DMS114 treated with DMSO at 0.1 percent for 48 hours (cell line): ENCODE data around the gene MOBP.
"Not testable (repeated sequence)": the region's sequence is repeated elsewhere in the genome, so short reads cannot be mapped to it uniquely, and the experiment has no call there.

ENCODE experiments used
- DNase-seq: peaks from one replicate; lab custom pipeline; 2025; ENCODE audit not compliant: unreplicated experiment; lab: John Stamatoyannopoulos, UW

MOBP gene

DNA sequence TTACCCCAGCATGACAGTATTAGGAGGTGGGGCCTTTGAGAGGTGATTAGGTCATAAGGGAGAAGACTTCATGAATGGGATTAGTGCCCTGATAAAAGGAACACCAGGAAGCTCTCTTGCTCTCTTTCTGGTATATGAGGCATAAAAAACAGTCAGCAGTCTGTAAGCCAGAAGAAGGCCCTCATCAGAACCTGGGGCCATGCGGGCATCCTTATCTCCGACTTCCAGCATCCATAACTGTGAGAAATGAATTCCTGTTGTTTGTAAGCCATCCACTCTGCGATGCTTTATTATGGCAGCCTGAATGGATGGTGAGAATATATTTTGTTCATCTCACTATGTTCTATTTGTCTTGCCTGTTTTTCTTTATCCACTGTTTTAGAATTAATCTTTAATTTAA lies 17.7 kb upstream of the MOBP start:
- no peak for DNase-seq

GRCh38 chr3:39453134-39453533 lies 14.3 kb upstream of the MOBP start:
- DNase-seq: no peak

DNA sequence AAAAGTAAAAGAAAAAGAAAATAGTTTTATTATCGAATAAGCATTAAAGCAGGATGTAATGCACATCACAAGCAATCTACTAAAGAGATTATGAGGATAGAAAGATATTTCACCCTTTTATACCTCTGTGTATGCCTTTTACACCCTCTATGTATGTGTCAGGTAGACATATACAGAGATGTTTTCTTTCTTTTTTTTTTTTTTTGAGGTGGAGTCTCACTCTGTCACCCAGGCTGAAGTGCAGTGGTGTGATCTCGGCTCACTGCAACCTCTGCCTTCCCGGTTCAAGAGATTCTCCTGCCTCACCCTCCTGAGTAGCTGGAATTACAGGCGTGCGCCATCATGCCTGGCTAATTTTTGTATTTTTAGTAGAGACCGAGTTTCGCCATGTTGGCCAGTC lies 13.6 kb upstream of the MOBP start:
- not testable (repeated sequence) for DNase-seq

DNA sequence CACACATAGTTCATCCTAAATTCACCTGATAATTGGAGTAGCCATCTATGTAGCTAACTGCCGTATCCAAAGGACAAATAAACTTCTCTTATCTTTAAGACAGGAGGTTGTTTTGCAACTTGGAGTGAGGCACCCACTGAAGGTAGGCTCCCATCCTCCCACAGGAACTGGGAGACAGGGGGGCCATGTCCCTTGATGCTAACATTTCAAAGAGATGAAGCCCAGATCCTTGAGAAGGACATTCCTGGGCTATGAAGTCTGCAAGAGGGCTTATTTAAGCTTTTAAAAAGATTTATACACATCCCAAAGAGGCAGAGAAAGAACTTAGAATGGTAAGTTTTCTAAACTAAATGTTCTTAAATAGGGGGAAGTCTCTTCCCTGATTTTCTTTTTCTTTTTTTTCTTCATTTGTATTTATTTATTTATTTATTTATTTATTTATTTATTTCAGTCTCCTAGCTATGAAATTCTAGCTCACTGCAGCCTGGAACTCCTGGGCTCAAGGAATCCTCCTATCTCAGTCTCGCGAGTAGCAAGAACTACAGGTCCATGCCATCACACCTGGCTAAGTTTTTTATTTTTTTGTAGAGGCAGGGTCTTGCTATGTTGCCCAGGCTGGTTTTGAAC lies 12.8 kb upstream of the MOBP start:
- no peak for DNase-seq

- DNase-seq: no peak
Observed at GRCh38 chr3:39456159-39456558, 11.3 kb upstream of the MOBP start.

GRCh38 chr3:39457361-39457760 lies 10.1 kb upstream of the MOBP start:
- no peak for DNase-seq

GRCh38 chr3:39458579-39458978 lies 8.9 kb upstream of the MOBP start:
- DNase-seq: not testable (repeated sequence)

DNA sequence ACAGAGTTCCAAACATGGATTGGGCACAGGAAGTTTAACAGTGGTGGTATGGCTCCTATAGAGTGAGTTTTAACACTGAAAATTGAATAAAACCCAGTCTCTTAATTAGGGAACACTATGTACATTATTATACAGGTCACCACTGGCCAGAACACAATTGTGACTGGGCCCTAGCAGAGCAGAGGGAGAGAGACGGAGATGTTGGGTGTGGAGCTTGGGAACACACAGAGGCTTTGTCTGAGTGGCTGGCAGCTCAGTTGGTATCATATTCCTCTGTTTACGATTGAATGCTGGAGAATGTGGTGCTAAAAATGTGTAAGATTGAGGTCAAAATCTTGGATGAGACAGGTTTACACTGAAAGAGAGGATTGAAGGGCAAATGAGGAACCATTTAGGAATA lies 6.8 kb upstream of the MOBP start:
- DNase-seq: no peak

DNA sequence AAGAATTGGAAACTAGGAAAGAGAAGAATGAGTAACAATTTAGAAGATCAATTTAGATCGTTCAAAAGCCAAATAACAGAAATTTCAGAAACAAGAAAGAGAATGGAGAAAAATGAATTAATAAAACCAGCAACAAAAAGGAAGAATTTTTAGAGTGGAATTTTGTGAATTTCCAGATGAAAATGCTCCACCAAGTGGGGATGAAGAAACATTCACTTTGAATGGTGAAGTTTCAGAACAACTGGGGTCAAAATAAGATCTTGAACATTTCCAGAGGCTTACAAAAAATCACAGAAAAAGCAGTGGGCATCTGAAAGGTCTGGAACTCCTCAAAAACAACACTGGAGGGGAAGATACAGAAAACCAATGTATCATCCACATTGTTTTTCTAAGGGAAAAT lies 4.2 kb upstream of the MOBP start:
- no peak for DNase-seq

- DNase-seq: no peak
Observed at GRCh38 chr3:39466988-39467387, 492 bp upstream of the MOBP start.

GRCh38 chr3:39468108-39468436 lies 592 bp downstream of the MOBP start:
- no peak for DNase-seq

- DNase-seq: no peak
Observed at GRCh38 chr3:39469258-39469657, 1.8 kb downstream of the MOBP start.

- no peak for DNase-seq
Observed at GRCh38 chr3:39469945-39470344, 2.5 kb downstream of the MOBP start.

- no peak for DNase-seq
Observed at GRCh38 chr3:39471652-39472051, 4.2 kb downstream of the MOBP start.

DNA sequence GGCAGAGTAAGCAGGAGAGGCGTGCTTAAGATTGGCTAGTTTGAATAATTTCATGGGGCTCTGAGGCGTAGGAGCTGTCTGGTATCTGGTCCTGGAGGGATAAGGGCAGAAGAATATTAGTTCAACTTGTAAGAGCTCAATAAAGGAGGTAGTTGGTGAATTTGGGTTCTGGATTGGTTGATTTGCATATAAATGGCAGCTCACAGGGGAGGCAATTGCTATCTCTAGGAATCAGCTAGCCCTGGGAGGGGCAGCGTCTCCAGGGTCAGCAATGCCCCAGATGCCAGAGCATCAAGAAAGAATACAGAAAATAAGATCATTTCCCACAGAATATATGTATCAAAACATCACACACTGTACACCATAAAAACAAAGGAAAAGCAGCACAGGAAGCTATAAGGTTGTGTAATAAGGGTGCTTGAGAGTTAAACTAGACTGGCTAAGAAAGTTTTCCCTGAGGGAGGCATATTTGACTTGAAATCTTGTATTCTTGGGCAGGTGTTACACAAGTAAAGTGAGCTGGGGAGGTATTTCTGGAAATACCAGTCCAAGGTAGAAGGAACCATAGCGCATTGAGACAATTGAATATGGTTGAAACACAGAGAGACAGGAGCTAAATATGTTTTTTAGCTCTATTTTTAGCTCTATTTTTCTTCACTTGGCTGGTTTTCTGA lies 6.1 kb downstream of the MOBP start:
- no peak for DNase-seq

DNA sequence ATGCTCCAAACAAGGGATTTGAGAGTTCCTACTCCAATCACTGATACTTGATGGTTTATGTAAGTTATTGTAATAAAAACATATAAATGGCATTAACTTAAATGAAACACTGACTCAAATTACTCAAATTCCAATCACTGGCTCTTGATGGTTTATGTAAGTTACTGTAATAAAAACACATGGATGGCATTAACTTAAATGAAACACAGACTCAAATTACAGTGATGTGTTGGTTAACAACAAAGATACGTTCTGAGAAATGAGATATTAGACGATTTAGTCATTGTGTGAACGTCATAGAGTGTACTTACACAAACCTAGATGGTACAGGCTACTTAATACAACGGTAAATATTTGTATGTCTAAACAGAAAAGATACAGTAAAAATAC lies 6.6 kb downstream of the MOBP start:
- DNase-seq: no peak

- DNase-seq: no peak
Observed at GRCh38 chr3:39476783-39477182, 9.3 kb downstream of the MOBP start.

- no peak for DNase-seq
Observed at GRCh38 chr3:39478226-39478625, 10.7 kb downstream of the MOBP start.

- DNase-seq: no peak
Observed at GRCh38 chr3:39479701-39480414, 12.4 kb downstream of the MOBP start.

- no peak for DNase-seq
Observed at GRCh38 chr3:39485547-39485946, 18.1 kb downstream of the MOBP start.

DNA sequence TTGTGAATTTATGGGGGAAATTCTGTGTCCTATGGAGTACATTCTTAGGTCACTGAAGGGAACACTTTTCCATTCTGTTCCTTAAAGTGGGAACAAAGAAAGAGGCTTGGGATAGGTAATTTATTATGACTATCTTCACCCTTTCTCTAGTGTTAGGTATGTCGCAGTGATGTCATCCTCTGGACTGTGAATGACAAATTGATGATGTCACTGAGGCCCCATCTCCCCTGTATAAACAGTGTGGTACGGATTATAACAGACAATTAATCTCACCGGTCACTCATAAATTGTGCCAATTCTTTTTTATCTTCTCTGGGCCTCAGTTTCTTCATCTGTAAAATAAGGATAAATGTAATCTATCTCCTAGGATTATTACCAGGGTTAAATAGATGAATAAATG lies 23.5 kb downstream of the MOBP start:
- DNase-seq: no peak

GRCh38 chr3:39491733-39492350 lies 24.4 kb downstream of the MOBP start:
- DNase-seq: no peak
